Measurements from ENCODE around the gene KIAA0825.

The KIAA0825 gene

GRCh38 chr5:94283093-94283492 lies 335.3 kb downstream of the KIAA0825 start:
- DNase-seq = no peak

DNA sequence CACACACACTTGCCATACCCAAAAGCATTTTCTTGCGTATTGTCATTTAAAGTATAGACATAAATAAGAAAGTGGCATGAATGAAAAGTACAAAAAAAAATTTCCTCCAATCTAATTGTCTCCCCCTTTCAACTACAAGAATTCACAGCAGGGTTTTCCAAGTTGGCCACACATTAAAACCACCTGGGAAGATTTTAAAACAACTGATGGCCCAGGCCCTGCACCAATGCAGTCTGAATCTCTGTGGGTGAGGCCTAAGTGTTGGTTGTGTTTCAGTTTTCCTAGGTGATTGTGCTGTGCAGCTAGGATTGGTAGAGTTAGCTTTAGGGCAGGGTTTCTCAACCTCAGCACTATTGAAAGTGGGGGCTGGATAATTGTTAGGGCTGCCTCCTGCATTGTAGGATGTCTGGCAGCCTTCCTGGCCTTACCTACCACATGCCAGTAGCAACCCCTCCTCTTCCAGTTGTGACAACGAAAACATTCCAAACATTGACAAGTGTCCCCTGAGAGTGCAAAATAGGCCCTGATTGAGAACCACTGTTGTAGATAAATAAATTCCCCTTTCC lies 337.1 kb downstream of the KIAA0825 start:
- DNase-seq = no peak

- no peak for DNase-seq
These were observed 341.7 kb downstream of the KIAA0825 start for GRCh38 chr5:94276751-94277150.

DNA sequence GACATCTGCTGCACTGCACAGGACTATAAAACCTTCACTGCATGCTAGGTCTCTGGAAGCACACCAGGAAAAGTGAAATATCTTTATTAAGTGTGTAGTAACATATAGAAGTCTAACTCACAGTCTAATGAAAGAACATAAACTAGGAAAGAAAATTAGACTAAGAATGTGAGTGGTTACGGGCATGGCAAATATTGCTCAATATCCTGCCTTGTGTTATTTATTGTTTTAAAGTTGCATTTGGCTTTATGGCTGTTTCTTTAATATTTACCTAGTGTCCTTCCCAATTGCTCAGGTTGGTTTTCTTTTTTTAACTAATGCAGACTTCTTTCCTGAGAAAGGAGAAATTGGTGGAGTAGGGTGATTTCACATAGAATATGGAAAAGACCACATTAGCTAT lies 342.4 kb downstream of the KIAA0825 start:
- no peak for DNase-seq

GRCh38 chr5:94274707-94275106 lies 343.7 kb downstream of the KIAA0825 start:
- DNase-seq = no peak

DNA sequence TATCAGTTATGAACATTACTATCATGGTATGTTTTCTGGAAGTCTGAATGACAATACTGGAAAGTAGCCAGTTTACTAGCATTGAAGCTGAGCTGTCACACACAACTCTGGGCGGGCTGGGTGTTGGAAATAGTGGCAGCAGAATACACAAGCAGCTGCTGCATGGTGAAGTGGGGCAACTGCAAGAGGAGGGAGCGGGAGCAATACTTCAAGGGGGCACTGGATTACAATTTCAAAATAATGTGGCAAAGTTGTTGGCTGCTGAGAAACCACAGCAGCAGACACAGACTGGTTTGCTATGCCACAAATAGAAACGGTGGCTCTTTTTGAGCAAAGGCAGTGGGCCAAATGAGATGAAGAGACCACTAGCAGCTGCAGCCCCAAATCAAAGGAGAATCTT lies 350.2 kb downstream of the KIAA0825 start:
- DNase-seq = no peak

DNA sequence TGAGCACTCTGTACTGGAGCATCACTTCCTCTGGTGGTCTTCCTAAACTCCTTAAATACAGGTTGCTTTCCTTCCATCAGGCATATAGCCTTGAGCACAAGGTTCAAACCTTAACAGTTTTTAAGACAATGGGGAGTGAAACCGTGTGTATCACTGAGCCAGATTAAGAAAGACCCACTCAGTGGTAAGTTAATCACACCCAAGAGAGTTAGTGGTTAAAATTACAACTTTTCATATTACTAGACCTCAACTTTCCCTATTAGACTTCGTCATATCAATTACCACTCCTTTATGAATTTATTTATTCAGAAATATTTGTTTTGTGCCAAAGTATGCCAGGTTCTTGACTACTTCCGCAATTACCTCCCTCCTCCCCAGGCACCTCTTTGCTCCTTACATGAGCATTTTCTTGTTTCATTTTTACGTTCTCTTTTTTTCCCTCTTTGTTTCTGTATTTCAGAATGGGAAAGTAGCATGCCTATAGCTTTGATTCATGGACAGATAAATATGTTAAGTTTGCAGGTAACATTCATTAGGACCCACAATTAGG lies 351.0 kb downstream of the KIAA0825 start:
- DNase-seq = no peak

DNA sequence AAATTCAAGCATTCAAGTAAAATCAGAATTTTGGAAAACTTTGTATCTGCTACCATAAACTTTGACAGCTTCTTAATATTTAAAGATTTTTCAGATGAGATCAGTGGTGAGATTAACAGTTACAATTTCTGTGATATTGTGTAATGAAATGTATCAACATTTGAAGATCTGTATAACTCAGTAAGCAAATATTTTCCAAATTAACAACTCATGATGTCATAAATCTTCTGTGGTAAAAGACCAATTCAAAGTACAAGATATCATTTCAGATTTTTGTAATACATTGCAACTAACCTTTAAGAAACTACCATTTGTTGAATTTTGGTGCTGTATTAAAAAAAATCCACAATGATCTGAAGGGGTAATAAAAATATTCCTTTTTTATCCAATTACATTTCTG lies 352.2 kb downstream of the KIAA0825 start:
- no peak for DNase-seq

DNA sequence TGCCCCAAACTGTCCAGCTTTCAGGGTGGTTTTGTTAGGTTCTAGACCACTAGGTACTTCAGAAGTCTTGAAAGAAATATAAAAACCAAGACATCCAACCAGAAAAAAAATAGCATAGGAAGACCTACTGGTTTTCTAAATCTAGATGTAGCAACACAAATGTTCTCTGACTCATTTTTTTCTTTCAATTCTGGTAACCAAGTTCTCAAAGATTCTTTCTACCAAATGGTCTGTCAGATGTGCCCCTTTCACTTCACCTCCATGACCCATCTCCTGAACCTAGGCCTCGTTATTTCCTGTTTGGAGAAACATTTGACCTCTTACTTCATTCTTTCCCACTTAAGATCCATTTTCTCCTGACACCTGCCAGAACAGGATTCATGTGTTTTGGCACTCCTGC lies 355.3 kb downstream of the KIAA0825 start:
- DNase-seq = no peak

DNA sequence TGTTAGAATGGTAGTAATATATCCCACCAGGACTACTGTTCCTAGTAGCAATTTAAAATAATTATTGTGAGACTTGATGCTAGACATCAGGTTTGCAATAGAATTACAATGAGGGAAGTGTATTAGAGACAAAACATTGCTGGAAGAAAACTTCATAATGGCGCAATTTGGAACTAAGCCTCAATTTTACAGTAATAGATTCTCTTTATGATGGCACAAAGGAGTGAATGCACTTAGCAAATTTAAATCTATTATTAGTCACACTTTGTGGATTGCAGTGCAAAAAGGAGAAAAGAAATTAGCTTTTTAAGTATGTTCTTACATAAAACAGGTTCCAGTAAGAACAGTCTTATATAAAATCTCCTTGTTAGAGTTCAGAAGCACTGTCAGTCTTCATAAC lies 358.3 kb downstream of the KIAA0825 start:
- no peak for DNase-seq

DNA sequence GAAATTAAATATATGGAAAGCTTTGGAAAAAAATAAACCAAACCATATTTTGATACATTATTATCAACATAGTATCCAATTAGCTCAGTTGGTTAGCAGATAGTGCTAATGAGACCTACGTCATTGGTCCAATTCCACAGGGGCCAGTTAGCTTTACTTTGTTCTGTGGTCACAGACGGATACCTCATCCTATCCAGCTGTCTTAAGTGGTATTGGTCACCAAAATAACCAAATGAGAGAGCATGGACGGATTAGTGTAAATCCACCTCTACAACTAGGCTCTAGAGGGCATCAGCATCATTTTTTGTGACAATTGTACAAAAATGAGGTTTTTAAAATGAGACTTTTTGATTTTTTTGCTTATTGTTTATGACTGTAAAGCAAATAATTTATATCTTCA lies 364.2 kb downstream of the KIAA0825 start:
- no peak for DNase-seq

DNA sequence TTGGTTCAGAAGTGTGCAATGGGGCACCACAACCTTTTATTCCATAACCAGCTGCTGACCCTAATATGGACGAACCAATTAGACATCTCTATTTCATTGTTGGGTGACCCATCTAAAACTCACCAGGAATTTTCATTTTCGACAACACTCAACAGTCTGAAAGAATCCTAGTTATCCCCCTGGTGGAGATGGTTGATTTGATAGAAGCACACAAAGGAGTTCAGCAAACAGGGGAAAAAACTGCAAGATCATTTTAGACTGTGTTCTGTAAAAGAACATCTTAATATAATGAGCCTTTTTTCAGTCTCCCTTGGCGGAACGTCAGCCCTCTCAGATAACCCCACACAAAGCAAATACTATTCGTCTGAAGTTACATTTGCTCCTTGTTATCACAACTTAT lies 367.4 kb downstream of the KIAA0825 start:
- DNase-seq = no peak

DNA sequence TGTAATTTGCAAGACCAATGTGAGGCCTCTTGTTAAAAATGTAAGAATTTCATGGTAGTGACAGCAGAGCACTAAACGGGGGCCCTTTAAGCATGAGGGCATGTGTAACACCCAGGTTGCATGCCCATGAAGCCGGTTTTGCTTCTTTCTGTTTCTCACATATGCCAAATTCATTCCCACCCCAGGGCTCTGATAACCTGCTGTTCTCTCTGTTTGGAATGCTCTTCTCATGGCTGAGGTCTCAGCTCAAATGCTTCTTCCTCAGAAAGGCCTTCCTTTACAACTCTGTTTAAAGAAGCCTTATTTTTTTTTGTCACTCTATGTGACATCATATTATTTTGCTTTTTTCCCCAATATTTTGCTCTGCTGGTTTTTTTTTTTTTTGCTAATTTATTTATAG lies 369.0 kb downstream of the KIAA0825 start:
- DNase-seq = no peak

GRCh38 chr5:94248175-94248875 lies 370.1 kb downstream of the KIAA0825 start:
- DNase-seq = no peak

GRCh38 chr5:94245608-94246007 lies 372.8 kb downstream of the KIAA0825 start:
- no peak for DNase-seq

DNA sequence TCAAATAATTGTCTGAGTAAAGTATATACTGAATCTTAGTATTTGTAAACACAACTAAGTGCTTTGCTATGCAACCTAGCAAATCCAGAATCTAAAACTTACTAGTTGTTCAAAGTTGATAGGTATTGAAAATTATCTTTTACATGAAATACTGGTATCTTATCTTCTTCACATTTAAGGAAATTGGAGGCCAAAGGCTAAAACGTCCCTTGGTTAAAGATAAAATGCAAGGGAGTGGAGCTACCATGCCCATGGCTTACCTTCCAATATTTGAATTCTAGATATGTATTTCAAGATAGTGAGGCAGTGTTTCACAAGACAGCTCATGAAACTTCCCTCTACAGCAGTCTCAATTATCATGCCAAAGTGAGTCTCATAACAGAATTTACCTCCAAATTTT lies 373.5 kb downstream of the KIAA0825 start:
- no peak for DNase-seq

DNA sequence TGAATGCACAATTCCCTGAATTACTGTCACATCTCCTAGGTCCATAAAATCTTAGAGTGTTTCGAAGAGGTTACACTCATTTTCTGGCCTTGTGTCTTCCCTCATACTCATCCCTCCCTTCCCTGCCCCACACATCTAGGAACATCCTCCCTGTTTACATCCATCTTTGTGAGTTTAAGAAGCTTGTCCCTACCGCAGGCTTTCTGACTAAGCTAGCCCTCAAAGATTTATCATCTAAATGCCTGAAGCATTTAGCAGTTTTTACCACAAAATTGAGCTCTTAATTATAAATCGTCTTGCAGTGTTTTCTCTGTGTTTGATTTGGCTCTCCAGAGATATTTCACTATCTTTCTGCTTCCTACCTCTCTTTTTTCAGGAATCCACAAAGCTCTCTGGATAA lies 374.8 kb downstream of the KIAA0825 start:
- DNase-seq = no peak

- no peak for DNase-seq
These were observed 377.3 kb downstream of the KIAA0825 start for GRCh38 chr5:94240993-94241651.

DNA sequence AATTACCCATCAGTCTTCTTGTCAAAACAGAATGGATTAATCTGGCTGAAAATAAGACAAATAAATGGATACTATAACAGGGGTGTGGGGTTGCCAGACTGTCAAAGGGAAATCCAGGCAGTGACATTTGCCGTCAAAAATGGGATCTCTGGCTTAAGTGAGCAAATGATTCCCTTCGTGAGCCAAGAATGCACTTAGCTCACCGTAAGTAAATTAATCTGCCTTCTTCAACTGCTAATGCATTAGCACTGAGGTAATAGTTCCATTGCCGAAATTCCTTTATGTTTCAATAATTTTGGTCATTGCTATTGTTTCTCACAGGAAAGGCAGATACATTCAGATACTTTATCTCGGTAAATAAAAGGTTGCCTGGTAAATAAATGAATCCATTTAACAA lies 377.8 kb downstream of the KIAA0825 start:
- DNase-seq = no peak

GRCh38 chr5:94240134-94240533 lies 378.3 kb downstream of the KIAA0825 start:
- no peak for DNase-seq

GRCh38 chr5:94239266-94239665 lies 379.1 kb downstream of the KIAA0825 start:
- no peak for DNase-seq

- DNase-seq = no peak
These were observed 383.4 kb downstream of the KIAA0825 start for GRCh38 chr5:94234987-94235386.

GRCh38 chr5:94228791-94229190 lies 389.6 kb downstream of the KIAA0825 start:
- no peak for DNase-seq

DNA sequence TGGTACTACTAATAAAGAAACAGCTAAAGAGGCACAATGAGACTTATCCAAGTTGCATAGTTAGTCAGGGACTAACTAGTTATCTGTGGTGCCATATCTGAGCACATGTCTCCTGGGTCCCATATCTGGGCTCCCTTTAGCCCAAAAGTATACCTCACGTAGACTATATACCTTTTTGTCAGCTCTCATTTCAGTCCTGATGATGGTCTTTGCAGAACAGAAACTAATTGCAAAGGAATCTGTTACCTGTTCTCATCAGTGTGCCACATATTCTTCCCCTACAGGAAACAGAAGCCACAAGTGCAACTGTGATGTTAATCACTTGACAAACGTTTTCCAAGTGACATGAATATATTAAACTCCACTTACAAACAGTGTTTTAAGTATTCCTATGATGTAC lies 395.2 kb downstream of the KIAA0825 start:
- no peak for DNase-seq

All from stimulated activated CD4-positive, alpha-beta T cell treated with anti-CD3 and anti-CD28 coated beads, Interleukin-4, amount 100 ng/mL, for 1 hour (primary cell).